GM18870 (cell line): Measurements from ENCODE around the gene KIF21A.
"Not testable (repeated sequence)": the region's sequence is repeated elsewhere in the genome, so short reads cannot be mapped to it uniquely, and the experiment has no call there.

Experiments used
- ATAC-seq: cut with Tn5 transposase; IDR thresholded peaks from one replicate; pipeline ENCODE4 v1.9.1; 2021; ENCODE audit warnings: moderate library complexity; ENCODE audit not compliant: unreplicated experiment

KIF21A gene, protein sequence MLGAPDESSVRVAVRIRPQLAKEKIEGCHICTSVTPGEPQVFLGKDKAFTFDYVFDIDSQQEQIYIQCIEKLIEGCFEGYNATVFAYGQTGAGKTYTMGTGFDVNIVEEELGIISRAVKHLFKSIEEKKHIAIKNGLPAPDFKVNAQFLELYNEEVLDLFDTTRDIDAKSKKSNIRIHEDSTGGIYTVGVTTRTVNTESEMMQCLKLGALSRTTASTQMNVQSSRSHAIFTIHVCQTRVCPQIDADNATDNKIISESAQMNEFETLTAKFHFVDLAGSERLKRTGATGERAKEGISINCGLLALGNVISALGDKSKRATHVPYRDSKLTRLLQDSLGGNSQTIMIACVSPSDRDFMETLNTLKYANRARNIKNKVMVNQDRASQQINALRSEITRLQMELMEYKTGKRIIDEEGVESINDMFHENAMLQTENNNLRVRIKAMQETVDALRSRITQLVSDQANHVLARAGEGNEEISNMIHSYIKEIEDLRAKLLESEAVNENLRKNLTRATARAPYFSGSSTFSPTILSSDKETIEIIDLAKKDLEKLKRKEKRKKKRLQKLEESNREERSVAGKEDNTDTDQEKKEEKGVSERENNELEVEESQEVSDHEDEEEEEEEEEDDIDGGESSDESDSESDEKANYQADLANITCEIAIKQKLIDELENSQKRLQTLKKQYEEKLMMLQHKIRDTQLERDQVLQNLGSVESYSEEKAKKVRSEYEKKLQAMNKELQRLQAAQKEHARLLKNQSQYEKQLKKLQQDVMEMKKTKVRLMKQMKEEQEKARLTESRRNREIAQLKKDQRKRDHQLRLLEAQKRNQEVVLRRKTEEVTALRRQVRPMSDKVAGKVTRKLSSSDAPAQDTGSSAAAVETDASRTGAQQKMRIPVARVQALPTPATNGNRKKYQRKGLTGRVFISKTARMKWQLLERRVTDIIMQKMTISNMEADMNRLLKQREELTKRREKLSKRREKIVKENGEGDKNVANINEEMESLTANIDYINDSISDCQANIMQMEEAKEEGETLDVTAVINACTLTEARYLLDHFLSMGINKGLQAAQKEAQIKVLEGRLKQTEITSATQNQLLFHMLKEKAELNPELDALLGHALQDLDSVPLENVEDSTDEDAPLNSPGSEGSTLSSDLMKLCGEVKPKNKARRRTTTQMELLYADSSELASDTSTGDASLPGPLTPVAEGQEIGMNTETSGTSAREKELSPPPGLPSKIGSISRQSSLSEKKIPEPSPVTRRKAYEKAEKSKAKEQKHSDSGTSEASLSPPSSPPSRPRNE (N-terminal part only)

DNA sequence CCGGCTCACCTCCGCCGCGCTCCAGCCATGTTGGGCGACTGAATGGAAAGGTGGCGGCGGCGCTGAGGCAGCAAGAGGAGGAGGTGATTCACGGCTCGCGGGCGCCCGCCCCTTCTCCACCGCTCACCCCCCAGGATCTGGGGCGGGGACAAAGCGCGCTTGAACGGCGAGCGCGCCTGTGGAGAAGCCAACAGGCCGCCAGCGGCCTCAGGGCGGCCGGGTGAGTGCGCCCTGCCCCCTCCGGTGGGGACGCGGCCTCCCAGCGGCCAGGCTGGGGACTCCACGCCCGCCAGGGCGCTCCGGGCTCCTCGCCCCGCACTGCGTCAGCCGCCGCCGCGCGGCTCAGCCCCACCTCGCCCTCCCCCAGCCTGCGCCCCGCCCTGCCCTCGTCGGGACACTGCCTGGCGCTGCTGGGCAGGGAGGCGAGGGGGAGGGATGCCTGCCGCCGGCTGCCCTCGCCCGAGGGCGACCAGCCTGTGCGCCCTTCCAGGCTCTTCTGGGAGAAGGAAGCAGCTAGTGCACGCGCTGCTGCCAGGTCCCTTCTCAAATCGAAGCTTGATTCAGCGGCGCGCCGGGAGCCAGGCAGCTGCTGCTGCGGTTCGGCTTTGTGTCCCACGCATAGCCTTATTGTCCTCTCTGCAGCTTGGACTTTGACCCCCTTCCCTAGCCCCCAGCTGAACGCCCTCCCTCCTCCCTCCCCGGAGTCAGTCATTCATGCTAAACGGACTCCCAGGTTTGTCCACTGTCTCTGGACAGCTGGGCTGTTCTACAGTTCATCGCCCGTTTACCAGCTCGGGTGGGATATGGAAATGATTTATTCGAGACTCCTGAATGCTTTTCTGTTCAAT, at the start of gene KIF21A:
Gene KIF21A, minus strand, starts transcription at position 40 of the 848 bp plus-strand sequence. CDS start 150 bp downstream, outside the sequence.
- peak; percentile 78 for ATAC-seq

DNA sequence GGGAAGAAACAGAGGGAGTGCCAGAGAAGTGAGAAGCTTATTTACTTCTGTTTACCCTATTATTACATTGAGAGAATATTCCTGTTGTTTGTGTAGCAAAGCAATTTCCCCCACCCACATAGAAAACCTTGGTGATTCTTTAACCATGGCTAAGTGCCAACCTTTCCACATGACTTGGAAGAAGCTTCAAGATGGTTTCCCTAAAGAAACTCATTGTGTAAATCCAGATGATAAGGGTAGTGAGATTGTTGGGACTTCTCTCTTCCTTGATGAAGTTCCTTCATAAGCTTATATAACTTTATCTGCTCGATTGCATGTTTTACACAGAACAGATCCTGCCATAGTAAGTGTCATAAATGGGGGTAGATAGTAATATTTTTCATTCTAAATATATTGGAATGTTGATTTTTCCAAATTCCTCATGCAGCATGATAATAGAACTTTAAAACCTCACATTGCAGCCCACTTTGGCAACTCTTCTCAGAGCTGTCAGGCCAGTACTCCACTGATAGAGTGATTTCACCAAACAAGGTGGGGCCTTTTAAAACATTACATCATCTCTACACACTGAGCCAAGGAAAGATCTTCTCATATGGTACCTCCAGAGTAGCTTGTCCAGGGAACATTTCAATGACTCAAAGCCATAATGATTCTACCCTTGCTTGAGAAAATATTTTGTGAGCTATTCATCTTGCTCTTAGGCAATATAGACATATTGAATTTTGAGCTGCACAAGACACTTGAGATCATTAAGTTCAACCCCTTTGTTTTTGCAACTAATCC, 47.8 kb upstream of the KIF21A start:
- no peak for ATAC-seq

DNA sequence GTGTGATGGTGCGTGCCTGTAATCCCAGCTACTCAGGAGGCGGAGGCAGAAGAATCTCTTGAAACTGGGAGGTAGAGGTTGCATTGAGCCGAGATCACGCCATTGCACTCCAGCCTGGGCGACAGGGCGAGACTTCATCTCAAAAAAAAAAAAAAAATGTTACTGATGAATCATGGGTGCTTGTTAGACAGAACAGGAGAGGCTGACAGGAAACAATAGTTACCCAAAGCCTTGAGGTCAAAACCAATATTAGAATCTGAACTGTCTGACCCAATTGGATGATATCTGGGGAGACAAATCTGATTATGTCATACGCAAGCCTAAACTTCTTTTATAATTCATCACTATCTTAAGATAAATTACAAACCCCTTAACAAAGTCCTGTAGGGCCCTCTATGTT, 40.7 kb upstream of the KIF21A start:
- ATAC-seq = no peak

DNA sequence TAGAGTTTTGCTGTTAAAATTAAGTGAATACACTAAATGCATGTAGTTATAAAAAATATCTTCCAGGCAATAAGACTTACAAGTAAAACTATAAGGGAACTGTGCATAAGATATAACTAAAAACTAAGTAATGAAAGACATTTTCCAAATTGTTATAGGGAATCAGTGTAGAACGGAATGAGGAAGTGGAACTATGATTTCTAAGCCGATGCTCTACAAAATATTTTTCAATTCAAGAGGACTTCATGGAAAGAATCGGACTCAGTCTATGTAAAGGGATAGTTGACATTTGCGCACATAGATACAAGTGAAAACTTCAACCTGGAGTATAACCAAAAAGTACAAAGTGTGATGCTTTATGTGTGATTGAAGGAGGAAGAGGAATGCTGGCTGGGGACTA, 40.1 kb upstream of the KIF21A start:
- ATAC-seq = no peak

DNA sequence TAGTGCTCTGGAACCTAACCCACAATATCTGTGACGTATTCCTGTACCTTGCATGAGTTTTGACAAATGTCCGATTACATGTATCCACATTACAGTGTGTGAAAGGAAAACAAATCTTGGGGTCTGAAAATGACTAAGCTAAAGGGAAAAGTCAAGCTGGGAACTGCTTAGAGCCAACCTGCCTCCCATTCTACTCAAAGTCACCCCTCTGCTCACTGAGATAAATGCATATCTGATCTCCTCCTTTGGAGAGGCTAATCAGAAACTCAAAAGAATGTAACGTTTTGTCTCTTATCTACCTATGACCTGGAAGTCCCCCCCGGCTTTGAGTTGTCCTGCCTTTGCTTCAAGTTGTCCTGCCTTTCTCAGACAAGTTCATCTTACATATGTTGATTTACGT, 34.0 kb upstream of the KIF21A start:
- no peak for ATAC-seq

DNA sequence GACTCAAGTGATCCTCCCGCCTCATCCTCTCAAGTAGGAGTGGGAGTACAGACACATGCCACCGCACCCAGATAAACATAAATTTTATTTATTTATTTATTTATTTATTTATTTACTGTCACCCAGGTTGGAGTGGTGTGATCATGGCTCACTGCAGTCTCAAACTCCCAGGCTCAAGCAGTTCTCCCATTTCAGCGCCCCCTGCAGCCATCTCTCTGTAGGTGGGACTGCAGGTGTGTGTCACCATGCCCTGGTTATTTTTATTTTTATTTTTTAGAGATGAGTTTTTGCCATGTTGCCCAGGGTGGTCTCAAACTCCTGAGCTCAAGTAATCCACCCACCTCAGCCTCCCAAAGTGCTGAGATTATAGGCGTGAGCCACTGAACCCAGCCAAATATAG, 33.2 kb upstream of the KIF21A start:
- ATAC-seq = no peak

DNA sequence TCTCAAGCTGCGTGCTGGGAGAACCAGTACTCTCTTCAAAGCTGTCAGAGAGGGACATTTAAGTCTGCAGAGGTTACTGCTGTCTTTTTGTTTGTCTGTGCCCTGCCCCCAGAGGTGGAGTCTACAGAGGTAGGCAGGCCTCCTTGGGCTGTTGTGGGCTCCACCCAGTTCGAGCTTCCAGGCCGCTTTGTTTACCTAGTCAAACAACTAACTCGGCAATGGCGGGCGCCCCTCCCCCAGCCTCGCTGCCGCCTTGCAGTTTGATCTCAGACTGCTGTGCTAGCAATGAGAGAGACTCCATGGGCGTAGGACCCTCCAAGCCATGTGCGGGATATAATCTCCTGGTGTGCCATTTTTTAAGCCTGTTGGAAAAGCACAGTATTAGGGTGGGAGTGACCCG, 32.2 kb upstream of the KIF21A start:
- not testable (repeated sequence) for ATAC-seq

DNA sequence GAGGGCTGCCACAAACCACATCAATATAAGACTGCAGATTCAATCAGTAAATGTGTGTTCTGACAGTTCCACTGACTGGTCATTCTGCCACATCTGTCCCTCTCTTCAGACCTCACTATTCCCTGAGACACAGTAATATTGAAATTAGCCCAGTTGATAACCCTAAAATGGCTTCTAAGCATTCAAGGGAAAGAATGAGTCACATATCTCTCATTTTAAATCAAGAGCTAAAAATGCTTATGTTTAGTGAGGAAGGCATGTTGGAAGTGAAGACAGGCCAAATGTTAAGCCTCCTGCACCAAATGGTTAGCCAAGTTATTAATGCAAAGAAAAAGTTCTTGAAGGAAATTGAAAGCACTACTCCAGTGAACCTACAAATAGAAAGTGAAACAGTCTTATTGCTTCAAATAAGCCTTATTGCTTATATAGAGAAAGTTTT, 24.5 kb upstream of the KIF21A start:
- ATAC-seq = peak; percentile 92

DNA sequence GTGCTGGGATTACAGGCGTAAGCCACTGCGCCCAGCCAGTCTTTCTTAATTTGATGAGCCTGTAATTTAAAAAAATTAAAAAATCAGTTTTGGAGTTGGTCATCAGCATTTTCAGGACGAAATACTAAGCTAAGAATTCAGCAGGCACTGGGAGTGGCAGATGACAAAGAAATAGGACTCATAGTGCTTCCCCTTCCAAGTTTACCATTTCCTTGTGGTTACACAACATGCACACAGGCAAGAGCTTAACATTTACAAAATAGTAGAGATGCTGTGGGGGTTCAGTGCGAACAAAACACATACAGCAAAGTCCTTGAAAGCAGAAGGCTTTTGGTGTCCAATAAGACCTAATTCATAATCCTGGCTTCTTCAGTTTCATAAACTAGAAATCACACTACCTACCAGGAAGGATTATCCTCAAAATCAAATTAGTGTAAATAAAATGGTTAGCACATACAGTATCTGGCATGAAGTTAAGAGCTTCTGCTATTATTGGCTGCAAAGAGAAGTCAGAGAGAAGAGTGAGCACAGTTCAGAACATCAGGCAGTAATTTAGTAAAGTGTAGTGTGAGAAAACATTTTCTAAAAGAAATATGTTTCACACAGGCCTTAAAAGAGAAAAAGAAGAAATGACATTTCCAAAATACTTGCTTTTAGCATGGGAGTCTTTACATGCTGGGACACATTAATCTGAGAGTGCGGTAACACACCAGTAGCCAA, 22.2 kb upstream of the KIF21A start:
- no peak for ATAC-seq

DNA sequence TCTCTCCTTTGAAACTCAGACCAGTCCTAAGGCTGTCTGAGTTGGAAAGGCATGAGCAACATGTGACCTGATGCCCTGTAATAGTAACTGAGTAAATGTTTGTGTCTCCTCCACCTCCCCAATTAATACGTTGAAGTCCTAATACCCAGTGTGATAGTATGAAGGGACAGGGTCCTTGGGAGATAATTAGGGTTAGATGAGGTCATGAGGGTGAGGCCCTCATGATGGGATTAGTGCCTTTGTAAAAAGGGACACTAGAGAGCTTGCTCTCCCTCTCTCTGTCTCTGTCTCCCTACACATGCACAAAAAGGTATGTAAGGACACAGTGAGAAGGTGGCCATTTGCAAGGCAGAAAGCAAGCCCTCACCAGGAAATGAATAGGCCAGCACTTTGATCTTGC, 18.1 kb upstream of the KIF21A start:
- no peak for ATAC-seq

DNA sequence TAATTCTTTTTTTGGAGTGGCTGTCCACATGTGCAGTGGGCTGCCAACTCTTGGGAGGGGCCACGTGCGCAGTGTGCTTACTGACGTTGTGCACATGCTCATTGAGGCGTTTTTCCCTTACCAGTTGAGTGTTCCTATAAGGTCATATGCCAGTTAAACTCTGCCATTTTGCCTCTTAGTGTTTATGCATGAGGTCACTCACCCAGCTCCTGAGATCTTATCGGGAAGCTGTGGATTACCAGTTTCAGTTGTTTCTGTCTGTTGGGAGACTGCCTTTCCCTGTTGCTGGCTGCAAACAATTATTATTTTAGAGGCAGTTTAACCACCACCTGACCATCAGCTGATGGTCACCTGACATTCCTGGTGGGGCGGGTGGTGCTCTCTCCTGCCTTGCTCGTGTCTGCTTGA, 16.1 kb upstream of the KIF21A start:
- no peak for ATAC-seq

DNA sequence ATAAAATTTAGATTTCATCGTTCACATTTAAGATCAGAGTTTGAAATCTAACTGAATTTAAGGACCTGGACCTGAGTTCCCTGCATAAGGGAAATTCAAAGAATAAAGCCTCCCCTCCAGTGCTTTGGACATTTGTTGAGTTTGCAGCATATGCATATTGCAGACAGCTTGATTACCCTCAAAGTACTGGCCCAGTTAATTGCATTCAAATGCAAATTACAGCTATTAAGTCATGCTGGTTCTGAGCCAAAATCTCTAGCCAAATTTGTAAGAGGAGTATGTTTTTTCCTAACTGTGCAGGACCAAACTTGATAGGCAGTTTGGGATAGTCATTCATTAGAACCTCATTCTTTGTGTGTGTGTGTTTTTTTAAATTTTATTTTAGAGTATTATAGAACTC, 9.1 kb upstream of the KIF21A start:
- no peak for ATAC-seq

DNA sequence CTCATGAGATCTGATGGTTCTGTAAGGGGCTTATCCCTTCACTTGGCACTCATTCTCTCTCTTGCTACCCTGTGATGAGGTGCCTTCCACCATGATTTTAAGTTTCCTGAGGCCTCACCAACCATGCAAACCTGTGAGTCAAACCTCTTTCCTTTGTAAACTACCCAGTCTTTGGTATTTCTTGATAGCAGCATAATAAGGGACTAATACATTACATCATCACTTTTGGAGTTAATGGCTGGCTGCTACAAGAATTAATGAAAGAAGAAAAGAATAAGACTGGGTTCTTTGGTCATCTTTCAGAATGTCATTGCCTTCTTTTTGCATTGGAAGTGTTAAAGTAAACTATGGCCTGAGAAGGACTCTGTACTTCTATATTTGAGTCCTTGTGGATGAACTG, 5.1 kb upstream of the KIF21A start:
- ATAC-seq = no peak

DNA sequence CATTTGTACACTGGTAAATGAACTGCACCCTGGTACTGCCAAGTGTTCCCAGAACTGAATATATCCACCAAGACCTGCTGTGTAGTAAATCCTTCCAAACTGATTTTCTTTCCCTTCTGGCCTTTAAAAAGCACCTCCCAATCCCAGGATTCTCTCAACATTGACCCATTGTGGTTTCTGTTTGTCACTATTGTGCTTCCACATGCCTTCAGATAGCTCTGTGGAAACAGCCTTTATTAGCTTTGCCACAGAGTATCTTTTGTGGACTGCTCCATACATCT, 949 bp upstream of the KIF21A start:
- ATAC-seq = no peak

DNA sequence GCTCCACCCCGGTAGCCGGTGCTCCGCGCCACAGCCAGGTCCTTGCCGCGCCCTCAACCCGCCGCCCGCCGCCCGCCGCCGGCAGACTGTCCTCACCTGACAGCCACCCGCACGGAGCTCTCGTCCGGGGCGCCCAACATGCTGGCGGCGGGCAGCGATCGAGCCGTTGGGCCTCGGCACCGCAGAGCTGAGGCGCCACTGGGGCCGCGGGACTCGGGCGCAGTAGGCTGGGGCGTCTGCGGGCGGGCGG, 164 bp downstream of the KIF21A start:
- ATAC-seq = no peak

DNA sequence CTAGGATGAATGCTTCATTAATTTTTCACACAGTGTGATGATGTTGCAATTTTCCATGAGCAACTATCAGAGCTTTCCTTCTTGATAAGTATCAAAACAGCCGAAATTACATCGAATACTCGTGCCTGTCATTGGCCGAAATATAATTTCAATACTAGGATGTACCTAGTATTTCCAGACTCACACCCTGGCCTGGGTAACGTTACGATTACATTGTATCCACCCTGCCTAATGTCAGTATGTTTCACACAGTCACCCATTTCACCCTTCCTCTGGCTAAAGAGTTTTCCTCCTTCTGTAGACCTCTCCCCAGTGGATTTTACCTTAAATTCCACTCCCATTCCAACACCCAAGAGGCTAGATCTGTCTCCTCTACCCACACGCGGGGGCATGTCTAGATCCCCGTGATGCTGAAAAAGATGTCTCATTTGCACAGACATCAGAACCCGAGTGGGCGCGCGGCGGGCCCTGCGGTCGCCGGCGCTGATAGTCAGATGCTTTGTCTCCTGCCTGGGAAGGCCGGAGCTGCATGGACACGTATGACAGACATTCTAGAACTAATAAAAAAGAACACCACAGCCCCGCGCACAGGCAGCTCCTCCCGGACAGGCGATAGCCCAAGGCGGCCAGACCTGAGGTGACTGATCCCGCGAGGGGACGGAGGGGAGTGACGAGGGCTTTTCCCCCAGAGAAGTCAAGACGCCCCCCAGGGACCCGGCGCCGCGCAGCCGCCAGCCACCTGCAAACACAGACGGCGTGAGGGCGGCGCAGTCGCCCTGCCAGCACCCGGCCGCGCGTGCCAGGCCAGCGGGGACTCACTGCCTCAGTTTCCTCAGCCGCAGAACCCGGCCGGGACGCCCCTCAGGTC, 723 bp downstream of the KIF21A start:
- peak; percentile 11 for ATAC-seq

DNA sequence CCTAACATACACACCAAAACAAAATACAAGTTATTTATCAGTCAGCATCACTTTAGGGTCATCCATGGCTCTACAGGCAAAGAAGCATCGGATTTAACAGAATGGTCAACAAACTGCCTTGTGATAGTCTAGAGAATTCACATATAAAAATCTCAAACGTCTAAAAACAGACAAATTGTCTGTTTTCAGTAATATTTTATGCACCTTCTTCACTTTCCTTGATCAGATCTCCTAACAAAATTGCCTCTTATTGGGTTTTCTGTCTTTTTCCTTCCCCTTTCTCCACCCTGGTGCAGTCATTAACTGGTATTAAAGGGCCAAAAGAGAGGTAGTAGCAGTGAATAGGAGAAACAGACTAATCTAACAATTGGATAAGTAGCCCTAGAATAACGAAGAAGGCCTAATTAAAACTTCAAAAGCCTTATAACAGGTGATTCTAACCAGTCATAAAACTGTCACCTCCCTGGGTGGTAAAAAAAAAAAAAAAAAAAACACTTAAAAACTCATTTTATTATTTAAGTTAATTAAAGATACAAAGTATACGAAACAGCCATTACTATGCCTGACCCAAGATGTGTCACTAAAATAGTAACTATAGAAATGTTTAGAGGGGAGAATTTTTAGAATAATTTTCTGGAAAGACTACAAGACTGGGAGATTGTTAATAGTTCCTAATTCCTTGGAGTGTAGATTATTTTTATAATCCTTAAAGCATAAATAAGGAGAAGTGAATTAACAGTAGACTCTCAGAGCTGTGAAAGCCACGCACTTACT, 1.5 kb downstream of the KIF21A start:
- ATAC-seq = no peak

DNA sequence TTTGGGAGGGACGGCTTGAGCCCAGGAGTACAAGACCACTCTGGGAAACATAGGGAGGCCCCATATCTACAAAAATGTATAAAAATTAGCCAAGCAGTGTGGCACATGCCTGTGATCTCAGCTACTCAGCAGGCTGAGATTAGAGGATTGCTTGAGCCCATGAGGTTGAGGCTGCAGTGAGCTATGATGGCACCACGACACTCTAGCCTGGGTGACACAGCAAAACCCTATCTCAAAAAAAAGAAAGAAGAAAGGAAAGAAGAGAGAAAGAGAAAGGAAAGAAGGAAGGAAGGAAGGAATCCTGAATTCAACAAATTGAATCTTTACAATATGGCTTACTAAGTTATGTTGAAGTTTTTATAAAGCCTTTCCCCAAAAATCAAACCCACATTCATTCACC, 2.1 kb downstream of the KIF21A start:
- no peak for ATAC-seq
